OCI-LY1 (cell line): ENCODE results near the gene FGF11.

Experiments used
- H2AFZ ChIP-seq: fragments of 200-600 bp; sonication (generic), shearing (Covaris generic); 2 replicates; pipeline ENCODE4 v1.6.0; 2014; ENCODE audit warnings: antibody characterized with exemption, mild to moderate bottlenecking, low read length
- H3F3A ChIP-seq: fragments of 200-600 bp; sonication (generic), shearing (Covaris generic); 2 replicates; pipeline ENCODE4 v1.6.0; 2014; ENCODE audit warnings: mild to moderate bottlenecking, antibody characterized with exemption, low read length, moderate library complexity; ENCODE audit not compliant: insufficient read depth
- H3K27ac ChIP-seq: fragments of 200-600 bp; sonication (generic); 2 replicates; pipeline ENCODE4 v1.5.1; 2014; ENCODE audit warnings: low read length, mixed run types, mild to moderate bottlenecking, low read depth; ENCODE audit not compliant: poor library complexity, severe bottlenecking
- H3K27me3 ChIP-seq: fragments of 200-600 bp; sonication (generic); 2 replicates; pipeline ENCODE4 v1.6.0; 2014; ENCODE audit warnings: antibody characterized with exemption, mild to moderate bottlenecking, low read length, moderate library complexity; ENCODE audit not compliant: insufficient read depth
- H3K36me3 ChIP-seq: fragments of 200-600 bp; sonication (generic); 2 replicates; pipeline ENCODE4 v1.6.1; 2014; ENCODE audit warnings: mild to moderate bottlenecking, antibody characterized with exemption, low read length, moderate library complexity, mixed read lengths; ENCODE audit not compliant: insufficient read depth
- H3K4me1 ChIP-seq: fragments of 200-600 bp; sonication (generic); 2 replicates; pipeline ENCODE4 v1.5.1; 2014; ENCODE audit warnings: mild to moderate bottlenecking, low read length, moderate library complexity; ENCODE audit not compliant: insufficient read depth, severe bottlenecking
- H3K4me2 ChIP-seq: fragments of 200-600 bp; sonication (generic), shearing (Covaris generic); 2 replicates; pipeline ENCODE4 v1.6.1; 2014; ENCODE audit warnings: low read length
- H3K4me3 ChIP-seq: fragments of 200-600 bp; sonication (generic); 2 replicates; pipeline ENCODE4 v1.5.1; 2014; ENCODE audit warnings: low read length, low read depth, mild to moderate bottlenecking, mixed read lengths; ENCODE audit not compliant: poor library complexity, severe bottlenecking
- H3K79me2 ChIP-seq: fragments of 200-600 bp; shearing (Covaris generic); 2 replicates; pipeline ENCODE4 v1.6.1; 2016; ENCODE audit warnings: mixed run types, low read length, mixed read lengths; ENCODE audit not compliant: insufficient read depth
- H3K9ac ChIP-seq: fragments of 200-600 bp; sonication (generic), shearing (Covaris generic); 2 replicates; pipeline ENCODE4 v1.6.1; 2014; ENCODE audit warnings: mild to moderate bottlenecking, low read length, mixed read lengths
- H3K9me2 ChIP-seq: fragments of 200-600 bp; sonication (generic), shearing (Covaris generic); 2 replicates; pipeline ENCODE4 v1.6.1; 2014; ENCODE audit warnings: low read depth, mild to moderate bottlenecking, low read length, mixed read lengths
- H3K9me3 ChIP-seq: fragments of 200-600 bp; shearing (Covaris generic); 2 replicates; pipeline ENCODE4 v1.6.1; 2014; ENCODE audit warnings: low read length, mixed read lengths
- H4K20me1 ChIP-seq: fragments of 200-600 bp; sonication (generic), shearing (Covaris generic); 2 replicates; pipeline ENCODE4 v1.6.0; 2016; ENCODE audit warnings: mild to moderate bottlenecking, low read length; ENCODE audit not compliant: insufficient read depth
- EZH2 ChIP-seq: fragments of 200-600 bp; sonication (generic), shearing (Covaris generic); IDR thresholded peaks from 2 replicates; pipeline ENCODE4 v1.8.0; 2017; ENCODE audit warnings: borderline replicate concordance, mixed run types, mild to moderate bottlenecking, antibody characterized with exemption, low read length, moderate library complexity, mixed read lengths
- TF ChIP-seq, protein P1 (sequence below): fragments of 200-600 bp; sonication (generic), shearing (Covaris generic); IDR thresholded peaks from 2 replicates; pipeline ENCODE4 v1.5.1; 2017; ENCODE audit warnings: mild to moderate bottlenecking, antibody characterized with exemption, low read length, moderate library complexity, mixed read lengths

The FGF11 gene

GRCh38 chr17:7423679-7424078 is 15.6 kb upstream of the FGF11 start:
- no peaks in the 10 kb centered on the region for H3K9me2 ChIP-seq
- H3K4me2 ChIP-seq = no peak overlapping the region
- H3K79me2 ChIP-seq = no peaks in the 10 kb centered on the region
- no peak overlapping the region for H3K27ac ChIP-seq
- H3K9me3 ChIP-seq = no peaks in the 10 kb centered on the region
- no peaks in the 10 kb centered on the region for H3K4me1 ChIP-seq
- no peaks in the 10 kb centered on the region for H4K20me1 ChIP-seq
- no peak overlapping the region for H2AFZ ChIP-seq
- peaks cover 8% of the 10 kb centered on the region; the same call in 1 of the 2 replicates for H3K27me3 ChIP-seq
- no peak overlapping the region for H3K4me3 ChIP-seq
- H3K36me3 ChIP-seq = no peaks in the 10 kb centered on the region
- H3F3A ChIP-seq = no peaks in the 10 kb centered on the region
- no peak overlapping the region for H3K9ac ChIP-seq
- no peak for TF ChIP-seq EZH2
- TF ChIP-seq, protein P1, sequence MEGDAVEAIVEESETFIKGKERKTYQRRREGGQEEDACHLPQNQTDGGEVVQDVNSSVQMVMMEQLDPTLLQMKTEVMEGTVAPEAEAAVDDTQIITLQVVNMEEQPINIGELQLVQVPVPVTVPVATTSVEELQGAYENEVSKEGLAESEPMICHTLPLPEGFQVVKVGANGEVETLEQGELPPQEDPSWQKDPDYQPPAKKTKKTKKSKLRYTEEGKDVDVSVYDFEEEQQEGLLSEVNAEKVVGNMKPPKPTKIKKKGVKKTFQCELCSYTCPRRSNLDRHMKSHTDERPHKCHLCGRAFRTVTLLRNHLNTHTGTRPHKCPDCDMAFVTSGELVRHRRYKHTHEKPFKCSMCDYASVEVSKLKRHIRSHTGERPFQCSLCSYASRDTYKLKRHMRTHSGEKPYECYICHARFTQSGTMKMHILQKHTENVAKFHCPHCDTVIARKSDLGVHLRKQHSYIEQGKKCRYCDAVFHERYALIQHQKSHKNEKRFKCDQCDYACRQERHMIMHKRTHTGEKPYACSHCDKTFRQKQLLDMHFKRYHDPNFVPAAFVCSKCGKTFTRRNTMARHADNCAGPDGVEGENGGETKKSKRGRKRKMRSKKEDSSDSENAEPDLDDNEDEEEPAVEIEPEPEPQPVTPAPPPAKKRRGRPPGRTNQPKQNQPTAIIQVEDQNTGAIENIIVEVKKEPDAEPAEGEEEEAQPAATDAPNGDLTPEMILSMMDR = no peak

DNA sequence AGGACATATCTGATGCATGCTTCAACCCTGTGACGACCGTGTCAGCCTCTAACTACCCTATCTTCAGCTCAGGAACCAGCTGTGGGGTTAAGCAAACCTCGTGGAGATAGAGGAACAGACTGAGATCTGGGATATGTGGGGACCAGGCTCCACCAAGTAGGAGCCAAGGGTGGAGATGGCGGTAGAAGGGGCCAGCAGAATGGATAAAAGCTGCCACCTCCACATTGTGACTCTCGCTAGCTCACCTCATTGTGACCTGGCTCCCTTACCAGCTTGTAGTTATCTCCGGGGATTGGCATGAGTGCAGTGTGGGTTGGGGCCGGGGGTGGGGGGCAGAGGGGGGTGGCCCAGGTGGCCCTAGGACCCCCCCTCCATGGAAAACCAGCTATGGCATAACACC is 14.0 kb upstream of the FGF11 start, which contains the start of gene SPEM2:
Gene SPEM2 (plus strand): TSS at position 301 of the 400 bp plus-strand sequence. CDS start 73 bp downstream, at position 374.
- Histone ChIP-seq H3K79me2 (no peaks in the 10 kb centered on the region), H3K27ac (no peak within 1 kb of the TSS), H3K4me3 (no peak within 1 kb of the TSS), H3K4me1 (no peaks in the 10 kb centered on the region), H3K36me3 (no peaks in the 10 kb centered on the region), H2AFZ (no peak within 1 kb of the TSS), H3K9me2 (no peaks in the 10 kb centered on the region), H3K27me3 (no peaks in the 10 kb centered on the region), H4K20me1 (no peaks in the 10 kb centered on the region), H3K9me3 (no peaks in the 10 kb centered on the region), H3K9ac (no peak within 1 kb of the TSS), H3F3A (no peaks in the 10 kb centered on the region), H3K4me2 (no peak within 1 kb of the TSS)
- TF ChIP-seq, protein P1 = no peak
- TF ChIP-seq EZH2 = no peak

DNA sequence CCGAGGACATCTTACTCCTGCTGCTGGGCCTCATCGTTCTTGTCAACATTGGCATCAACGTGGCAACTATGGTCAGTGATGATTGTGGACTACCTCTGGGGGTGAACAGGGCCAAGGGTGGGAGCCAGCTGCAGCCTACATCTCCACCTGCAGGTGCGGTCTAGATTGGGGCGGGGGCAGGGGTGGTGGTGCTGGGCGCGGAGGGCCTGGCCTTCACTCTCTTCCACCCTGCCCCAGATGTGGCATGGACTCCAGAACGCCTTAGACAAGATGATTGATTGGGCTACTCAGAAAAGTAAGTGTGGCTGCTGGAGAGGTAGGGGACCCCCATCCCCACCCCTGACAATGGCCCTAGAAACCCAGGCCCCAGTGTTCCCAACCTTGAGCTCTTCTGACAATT is 13.6 kb upstream of the FGF11 start:
- Histone ChIP-seq H3K36me3 (no peaks in the 10 kb centered on the region), H3K9me3 (no peaks in the 10 kb centered on the region), H3K27me3 (no peaks in the 10 kb centered on the region), H3K4me1 (no peaks in the 10 kb centered on the region), H3F3A (no peaks in the 10 kb centered on the region), H3K27ac (no peak overlapping the region), H2AFZ (no peak overlapping the region), H3K4me3 (no peak overlapping the region), H3K9me2 (no peaks in the 10 kb centered on the region), H4K20me1 (no peaks in the 10 kb centered on the region), H3K9ac (no peak overlapping the region), H3K79me2 (no peaks in the 10 kb centered on the region), H3K4me2 (no peak overlapping the region)
- TF ChIP-seq, protein P1 = no peak
- TF ChIP-seq EZH2 = no peak
